GM18909 (cell line): ENCODE measurements around the gene STX8.
"Not testable (repeated sequence)": the region's sequence is repeated elsewhere in the genome, so short reads cannot be mapped to it uniquely, and the experiment has no call there.

Experiments used
- ATAC-seq: cut with Tn5 transposase; IDR thresholded peaks from one replicate; pipeline ENCODE4 v1.9.1; 2021; ENCODE audit warnings: mild to moderate bottlenecking; ENCODE audit not compliant: unreplicated experiment, poor library complexity

Gene STX8

DNA sequence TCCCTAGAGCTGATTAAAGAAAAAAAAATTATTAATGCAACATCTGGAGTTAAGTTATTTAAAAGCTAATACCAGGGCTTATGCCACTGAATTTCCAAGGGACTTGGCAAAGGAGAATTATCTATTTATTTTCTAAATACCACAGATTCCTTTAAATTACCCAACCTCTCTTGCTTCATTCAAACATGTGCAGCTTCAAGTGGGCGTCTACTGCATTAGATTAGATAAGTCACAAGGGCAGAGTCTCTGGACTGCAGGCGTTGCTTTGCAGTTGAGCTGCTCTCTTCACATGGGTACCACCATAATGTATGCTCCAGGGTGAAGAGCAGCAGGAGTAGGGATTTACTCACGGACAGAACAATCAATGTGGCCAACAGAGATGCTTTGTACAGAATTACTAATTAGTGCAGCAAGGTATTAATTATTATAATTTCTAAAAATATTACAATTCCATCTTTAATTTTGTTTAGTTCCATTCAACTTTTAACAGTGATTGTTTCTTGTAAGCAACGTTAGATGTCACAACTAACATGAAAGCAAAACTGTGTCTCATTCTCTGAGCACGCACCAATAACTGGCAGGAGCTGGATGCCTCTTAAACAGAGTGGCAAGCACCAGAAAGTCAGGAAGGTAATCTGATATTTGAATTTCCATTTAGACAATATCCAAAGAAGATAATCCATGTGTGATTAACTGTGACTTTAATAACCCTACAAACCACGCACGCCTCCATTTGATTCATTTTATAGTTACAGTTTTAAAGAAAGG is 214.2 kb downstream of the STX8 start:
- ATAC-seq = no peak

DNA sequence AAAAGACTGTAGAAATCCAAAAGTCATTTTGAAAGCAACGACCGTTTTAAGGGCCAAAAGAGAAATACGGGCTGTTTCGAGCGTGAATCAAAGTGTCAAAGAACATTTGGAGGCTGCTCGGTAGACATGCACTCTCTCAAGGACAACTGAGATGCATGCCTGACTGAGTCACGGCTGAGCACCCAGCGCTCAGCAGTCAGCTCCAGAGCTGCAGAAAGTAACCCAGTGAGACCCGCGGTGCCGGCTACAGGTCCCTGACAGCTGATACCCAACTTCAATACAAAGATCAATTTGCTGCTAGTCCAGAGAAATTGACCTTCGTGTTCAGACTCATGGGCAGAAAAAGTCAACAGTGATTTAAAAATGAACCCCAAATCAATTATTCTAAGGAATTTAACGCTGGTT is 214.9 kb downstream of the STX8 start:
- ATAC-seq = no peak

DNA sequence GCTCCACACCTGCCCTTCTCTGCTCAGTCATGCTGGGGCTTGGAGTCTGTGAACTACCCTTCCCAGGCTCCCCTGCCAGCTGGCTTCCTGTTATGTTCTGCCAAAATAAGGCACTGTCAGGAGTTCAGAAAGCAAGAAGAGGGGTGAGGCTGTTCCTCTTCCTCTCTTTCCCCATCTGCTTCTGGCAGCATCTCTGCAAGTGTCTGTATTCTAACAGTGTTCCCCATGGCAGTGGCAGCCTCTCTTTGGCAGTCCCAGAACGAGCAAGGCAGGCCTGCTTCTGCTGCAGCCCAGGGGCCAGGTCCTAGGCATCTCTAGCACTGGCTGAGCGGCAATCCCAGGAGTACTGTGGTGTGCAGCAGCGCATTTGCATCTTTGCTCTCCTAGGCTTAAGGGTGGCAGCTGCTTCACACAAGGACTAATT is 219.1 kb downstream of the STX8 start:
- no peak for ATAC-seq

DNA sequence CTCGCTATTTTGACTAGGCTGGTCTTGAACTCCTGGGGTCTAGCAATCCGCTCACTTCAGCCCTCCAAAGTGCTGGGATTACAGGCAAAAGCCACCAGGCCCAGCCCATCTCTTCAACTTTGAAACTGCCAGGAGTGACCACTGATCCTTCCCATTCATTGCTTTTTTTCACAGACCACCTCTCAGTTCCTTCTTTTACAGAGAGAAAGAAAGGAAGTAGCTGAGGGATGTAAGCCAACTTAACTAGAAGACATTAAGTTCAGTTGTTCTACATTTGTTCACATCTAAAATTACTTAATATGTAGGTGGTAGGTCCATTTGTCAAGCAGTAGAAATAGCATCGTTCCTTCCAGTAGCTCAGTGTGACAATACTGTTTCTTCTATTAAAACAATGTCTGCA is 219.8 kb downstream of the STX8 start:
- ATAC-seq = no peak

DNA sequence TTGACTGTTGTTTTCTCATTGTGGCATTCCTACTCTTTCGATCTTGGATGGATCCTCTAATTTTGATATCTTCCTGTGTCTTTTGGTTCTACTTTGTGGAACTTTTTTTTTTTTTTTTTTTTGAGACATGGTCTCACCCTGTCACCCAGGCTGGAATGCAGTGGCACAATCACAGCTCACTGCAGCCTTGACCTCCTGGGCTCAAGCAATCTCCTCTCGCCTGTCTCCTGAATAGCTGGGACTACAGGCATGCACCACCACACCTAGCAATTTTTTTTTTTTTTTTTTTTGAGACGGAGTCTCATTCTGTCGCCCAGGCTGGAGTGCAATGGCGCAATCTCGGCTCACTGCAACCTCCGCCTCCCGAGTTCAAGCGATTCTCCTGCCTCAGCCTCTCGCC is 220.4 kb downstream of the STX8 start:
- ATAC-seq = not testable (repeated sequence)

DNA sequence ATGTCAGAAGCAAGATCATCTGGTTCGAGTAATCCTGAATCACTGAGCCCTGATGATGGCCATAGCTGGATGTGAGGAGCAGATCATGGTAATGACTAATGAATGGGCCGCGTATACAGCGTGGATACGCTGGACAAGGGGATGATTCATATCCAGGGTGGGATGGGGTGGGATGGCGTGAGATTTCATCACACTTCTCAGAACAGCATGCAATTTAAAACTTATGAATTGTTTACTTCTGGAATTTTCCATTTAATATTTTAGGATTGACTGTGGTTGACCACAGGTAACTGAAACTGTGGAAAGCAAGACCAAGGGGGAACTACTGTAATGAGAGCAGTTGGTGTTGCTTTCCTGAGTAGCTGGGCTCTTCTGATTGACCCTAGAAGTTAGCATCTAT is 225.5 kb downstream of the STX8 start:
- no peak for ATAC-seq

DNA sequence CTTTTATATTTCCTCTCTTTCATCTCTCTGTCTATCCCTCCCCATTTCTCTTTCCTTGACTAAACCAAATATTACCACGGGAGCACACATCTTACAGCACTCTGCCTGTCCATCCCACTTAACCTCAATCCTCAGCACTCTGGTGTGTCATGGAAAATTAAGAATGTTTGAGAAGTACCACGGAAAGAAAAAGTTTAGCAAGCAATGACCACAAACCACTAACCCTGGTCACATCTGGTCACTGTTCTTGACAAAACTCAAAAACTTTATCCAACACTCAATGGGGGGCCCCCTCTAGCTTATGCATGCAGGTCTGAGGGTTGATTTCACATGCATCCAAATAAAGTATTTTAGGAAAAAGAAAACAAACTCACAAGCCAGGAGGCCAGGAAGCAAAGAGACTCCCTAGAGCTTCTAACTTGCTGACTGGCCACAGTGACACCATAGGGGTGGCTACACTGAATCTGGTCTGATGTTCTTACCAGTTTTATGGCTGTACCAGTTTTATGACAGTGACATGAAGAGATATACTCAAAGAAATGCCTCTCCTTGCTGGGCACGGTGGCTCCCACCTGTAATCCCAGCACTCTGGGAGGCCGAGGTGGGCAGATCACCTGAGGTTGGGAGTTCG is 229.2 kb downstream of the STX8 start:
- no peak for ATAC-seq

DNA sequence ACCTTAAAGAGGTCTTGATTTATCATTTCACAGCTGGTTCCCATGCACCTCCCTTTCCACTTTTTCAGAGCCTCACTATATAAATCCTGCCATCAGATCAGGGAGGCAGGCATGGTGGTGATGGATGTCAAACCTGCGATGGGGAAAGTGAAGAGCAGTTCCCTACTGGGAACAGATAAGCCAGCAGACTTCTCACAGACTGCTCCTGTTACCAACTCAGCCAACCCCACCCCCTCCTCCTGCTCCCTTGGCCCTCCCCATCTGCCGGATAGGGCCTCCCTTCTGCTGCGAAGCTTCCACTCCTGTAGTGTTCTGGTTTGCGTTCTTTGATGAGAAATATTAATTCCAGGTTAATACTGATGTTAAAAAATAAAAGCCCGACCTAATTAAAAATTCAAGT is 232.1 kb downstream of the STX8 start:
- ATAC-seq = no peak

DNA sequence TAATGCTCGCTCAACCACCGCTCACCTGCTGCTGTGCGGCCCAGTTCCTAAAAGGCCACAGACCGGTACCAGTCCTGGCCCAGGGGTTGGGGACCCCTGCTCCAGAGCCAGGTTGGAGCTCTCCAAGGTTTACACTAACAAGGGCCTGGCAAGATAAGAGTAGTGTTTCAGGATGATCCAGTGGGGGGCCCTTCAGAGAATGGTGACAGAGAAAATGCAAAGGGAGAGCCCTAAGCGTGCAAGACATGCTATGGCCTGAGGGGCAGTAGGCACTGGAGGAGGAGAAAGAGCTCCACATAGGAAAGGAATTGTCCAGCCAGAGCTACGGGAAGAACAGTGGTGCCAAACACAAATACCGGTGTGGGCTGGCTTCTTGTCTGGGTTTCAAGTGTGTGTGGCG is 233.4 kb downstream of the STX8 start:
- no peak for ATAC-seq

DNA sequence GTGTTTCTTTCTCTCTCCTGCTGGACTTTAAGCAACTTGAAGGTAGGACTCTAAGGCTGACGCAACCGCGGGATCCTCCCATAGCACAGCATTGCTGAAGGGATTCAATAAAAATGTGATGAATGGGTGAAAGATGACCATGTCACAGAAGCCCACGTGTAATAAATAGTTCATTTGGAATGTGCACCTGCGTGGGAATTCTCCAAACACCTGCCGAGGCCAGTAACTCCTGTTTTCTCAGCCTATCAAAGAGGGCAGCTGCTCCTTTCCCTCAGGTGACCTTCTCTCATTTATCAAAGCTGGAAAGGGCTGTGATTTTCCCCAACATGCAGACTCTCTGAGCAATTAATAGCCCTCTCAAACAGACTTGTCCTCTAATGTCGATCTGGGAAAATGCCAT is 235.7 kb downstream of the STX8 start:
- no peak for ATAC-seq

DNA sequence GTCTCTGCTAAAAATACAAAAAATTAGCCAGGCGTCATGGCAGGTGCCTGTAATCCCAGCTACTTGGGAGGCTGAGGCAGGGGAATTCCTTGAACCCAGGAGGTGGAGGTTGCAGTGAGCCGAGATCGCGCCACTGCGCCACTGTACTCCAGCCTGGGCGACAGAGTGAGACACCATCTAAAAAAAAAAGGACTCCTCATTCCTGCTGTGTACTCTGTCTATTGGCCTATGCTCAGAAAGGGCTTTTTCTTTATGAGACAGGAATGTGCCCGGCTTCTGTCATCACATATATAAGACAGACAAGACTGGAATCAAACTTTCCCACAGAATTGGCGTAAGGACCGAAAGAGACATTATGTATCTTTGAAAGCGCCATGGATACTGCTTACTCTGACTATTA is 236.1 kb downstream of the STX8 start:
- not testable (repeated sequence) for ATAC-seq

DNA sequence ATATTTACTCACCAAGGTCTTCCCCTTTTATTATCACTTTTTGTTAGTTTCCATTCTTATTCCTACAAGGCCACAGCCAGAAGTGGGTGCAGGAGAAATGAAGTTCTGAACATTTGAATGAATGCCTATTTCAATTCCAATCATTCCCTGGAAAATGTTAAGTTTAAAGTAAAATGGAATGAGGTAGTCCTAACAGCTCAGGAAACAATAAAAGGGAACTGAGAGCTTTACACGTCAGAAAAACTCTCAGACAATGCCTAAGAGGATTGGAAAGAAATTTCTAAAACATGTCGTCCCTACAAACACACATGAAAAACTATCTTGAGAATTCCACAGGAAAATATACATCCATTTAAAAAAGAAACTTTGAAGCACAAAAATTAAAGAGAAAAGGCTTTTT is 238.8 kb downstream of the STX8 start:
- ATAC-seq = no peak

DNA sequence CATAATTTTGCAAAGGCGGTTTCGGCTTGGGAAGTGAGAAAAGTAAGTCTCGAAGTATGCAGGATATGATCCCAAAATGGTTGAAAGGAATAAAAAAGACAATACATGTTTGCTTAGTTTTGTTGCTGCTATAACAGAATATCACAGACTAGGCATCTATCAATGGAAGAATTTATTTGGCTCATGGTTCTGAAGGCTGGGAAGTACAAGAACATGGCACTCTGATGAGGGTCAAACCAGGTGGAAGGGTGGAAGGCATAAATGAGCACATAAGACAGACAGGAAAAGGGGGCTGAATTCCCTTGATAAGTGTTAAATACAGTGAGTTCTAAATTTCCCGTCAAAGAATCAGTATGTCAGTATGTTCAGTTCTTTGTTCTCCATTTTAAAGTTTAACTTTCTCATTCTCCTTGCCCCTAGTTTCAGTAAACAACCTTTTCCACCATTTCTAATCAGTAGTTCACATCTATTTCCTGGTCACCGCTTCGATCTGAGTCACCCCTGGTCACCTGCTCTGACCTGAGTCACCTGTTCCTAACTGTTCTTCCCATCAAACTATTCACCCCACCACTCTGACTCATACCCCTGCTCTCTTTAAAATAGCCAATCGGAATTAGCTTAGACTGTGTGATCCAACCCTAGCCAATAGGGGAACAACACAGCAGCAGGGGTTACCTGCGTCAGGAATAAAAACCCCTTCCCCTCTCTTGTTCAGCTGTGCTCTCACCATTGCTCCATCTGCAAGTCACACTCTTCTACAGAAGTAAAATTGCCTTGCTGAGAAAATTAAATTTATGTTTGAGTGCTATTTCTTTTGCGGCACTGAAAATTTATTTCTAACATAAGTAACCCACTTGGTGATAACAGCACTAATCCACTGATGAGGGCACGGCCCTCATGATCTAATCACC is 240.8 kb downstream of the STX8 start:
- ATAC-seq = no peak

DNA sequence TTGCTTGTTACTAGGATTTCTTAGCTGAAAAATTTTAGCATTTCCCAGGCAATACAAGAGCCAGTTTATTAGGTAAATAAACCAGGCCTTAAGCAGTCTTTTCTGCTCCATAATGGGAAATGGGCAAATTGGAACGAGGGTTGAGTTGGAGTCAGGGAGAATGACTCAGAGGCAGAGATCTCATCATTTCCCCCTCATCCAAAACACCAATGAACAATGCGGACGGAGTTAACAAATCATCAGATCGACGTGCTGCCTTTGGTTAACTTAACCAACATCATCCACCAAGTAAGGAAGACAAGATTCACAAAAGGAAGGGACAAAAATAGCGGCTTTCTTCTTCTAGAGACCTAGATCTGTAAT is 243.5 kb downstream of the STX8 start:
- no peak for ATAC-seq

DNA sequence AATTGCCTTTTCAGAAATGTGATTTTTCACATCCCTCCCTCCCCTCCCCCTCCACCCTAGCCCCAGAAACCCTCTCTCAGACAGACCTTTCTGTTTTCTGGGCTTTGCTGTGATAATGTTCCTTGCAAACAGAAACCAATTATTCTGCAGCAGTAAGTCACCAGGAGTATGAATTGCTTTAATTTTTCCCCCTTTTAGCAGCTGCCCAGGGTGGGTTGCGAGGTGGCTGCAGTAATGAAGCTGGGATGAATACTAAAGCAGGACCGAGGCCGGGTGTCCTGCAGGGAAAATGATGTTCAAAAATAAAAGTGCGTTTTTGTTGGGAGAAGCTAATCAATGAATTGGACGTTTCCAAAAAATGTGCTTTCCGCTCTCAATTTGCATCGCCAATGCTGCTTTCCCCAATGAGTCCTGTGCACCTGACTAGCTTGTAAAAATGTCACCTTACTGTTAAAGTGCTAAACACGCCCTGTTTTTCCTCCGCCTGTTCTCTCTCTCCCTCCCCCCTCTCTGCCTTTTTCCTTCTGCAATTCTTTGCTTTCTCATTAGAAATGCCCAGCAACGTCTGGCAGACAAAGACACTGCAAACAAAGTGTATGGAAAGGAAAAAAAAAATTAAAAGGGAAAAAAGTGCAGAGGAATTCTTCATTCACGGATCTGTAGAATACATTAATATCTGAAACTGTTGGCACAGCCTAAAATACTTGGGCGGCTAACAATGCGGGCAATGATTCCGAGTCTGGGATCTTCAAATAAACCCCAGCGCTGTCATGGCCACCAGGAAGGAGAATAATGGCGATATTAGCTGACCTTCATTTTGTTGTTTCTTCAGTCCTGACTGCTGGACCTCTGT is 244.1 kb downstream of the STX8 start:
- ATAC-seq = no peak

DNA sequence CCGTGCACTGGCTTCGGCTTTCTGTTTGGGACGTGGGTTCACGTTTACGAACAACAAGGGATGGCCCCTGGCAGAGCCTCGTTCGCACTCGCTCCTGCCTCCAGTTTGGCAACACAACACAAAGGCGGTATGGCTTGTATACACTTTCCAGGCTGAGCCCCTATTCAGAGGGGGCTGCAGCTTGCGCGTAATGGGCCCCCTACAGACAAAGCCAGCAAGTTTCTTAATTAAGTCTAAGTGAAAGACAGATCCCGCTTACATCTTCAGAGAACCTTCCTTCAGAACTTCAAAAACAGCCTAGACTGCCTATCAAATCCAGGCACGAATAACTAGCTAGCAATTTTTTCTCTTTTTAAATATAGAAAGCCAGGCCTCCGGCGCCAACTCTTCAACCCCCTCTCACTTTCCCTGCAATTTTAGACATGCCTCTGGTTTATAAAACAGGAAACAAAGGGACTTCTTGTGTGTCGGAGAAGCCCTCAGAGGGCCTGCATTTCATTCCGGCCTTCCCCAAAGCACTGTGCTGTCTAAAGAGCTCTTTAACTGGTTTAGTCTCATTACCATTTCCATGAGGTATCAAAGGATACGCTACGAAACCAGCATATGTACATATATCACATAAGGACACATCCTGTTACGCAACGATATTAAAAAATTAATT is 244.9 kb downstream of the STX8 start:
- no peak for ATAC-seq

DNA sequence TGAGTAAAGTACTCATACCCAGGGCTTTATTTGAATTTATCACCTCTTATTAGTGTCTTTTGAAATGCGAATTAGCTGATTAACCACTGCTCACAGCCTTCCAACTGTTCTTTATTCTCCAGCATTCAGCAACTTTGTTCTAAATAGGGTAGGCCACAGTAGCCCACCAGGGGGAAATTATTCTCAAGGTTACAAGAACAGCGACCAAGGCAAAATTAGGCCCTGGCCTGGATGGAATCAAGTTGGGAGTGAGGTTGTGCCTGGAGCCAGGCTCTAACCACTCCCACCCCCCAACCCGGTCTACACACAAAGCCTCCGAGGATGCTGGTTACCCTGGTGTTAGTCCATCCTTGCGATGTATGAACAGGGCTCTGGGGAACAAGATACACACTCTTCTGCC is 245.5 kb downstream of the STX8 start:
- no peak for ATAC-seq

DNA sequence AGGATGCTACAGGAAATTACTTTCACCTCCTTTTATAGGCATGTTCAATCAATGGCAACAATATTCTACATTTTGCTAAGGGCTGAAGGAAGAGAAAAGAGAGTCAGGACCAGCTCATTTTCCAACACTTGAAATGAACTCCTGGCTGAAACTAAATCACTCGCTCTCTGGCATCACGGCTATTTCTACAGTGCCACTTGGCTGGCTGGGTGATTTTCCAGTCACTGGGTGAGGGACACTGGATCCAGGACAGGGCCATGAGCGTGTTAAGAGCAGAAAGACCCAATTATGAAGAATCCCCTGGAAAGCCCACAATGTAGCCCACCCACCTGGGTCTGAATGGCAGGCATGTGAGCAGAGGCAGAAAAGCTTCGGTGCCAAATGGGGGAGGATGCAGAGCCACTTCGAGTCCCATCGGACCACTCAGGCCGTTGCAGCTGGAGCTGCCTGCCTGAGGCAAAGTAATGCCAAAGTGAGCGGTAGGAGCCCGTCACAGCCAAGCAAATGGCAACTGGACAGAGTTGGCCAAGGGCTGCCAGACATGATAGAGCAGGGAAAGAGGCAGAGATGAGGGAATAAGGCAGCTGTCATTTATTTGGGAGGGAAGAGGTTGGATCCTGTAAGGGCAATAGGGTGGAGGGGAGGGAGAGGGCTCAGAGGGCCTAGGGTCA is 246.2 kb downstream of the STX8 start:
- no peak for ATAC-seq

DNA sequence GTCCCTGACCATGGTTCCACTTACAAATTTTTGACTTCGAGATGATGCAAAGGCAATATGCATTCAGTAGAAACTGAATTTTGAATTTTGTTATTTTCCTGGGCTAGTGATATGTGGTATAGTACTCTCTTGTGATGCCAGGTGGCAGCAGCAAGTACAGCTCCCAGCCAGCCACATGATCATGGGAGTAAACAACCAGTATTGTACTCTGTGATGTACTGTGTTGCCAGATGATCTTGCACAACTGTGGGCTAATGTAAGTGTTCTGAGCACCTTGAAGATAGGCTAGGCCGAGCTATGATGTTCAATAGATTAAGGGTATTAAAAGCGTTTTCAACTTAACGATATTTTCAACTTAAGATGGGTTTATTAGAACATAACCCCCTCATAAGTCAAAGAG is 250.8 kb downstream of the STX8 start:
- no peak for ATAC-seq
